ENCODE results near the gene MEIOB. TPM values are rescaled to one million over a fixed set of nuclear protein-coding genes. Genes with fewer than 3 reads are reported as not detected.

The MEIOB gene
- polyA plus RNA-seq, 1 of the 3 experiments (the other 2 are of a cell fraction), result not detected

GRCh38 chr16:1862394-1862793 is 9.6 kb downstream of the MEIOB start:
- H3K4me1 ChIP-seq (ENCODE audit: control insufficient read depth in 1 of 2, insufficient read depth in 2 of 2, low read depth in 1 of 2, low read length in 1 of 2), result no peaks in the 10 kb centered on the region; a peak in 1 of 4 replicates
- H4K20me1 ChIP-seq (ENCODE audit: insufficient read depth), result no peaks in the 10 kb centered on the region
- H3K9ac ChIP-seq, result no peak overlapping the region
- no peak overlapping the region for H2AFZ ChIP-seq (ENCODE audit: low read depth)
- no peaks in the 10 kb centered on the region for H3K79me2 ChIP-seq (ENCODE audit: insufficient read depth)
- no peaks in the 10 kb centered on the region for H3F3A ChIP-seq (replicated peaks; ENCODE audit: insufficient read depth)
- no peak for DNase-seq
- CTCF ChIA-PET, result interaction anchor here (0.8 to 12.8 kb wide), 11 partner anchors 10 to 120 kb away, joined by 3 to 137 read pairs (median 4); partner anchors contain the start of gene NDUFB10
- H3K27me3 ChIP-seq (ENCODE audit: insufficient read depth), result no peaks in the 10 kb centered on the region; the same call in 1 of the 2 replicates
- TF ChIP-seq CHD2 (IDR thresholded peaks at IDR 0.05; ENCODE audit: low read length, partially characterized antibody), result no peak
- TF ChIP-seq, protein P1, sequence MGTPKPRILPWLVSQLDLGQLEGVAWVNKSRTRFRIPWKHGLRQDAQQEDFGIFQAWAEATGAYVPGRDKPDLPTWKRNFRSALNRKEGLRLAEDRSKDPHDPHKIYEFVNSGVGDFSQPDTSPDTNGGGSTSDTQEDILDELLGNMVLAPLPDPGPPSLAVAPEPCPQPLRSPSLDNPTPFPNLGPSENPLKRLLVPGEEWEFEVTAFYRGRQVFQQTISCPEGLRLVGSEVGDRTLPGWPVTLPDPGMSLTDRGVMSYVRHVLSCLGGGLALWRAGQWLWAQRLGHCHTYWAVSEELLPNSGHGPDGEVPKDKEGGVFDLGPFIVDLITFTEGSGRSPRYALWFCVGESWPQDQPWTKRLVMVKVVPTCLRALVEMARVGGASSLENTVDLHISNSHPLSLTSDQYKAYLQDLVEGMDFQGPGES (IDR thresholded peaks at IDR 0.05; ENCODE audit: low read depth, low read length), result no peak
- TF ChIP-seq ZBTB33 (IDR thresholded peaks at IDR 0.05; ENCODE audit: borderline replicate concordance, low read depth), result no peak
- TF ChIP-seq NRF1 (IDR thresholded peaks at IDR 0.05; ENCODE audit: low read depth, low read length), result no peak
- no peak for TF ChIP-seq TCF12 (IDR thresholded peaks at IDR 0.05)
- no peak for TF ChIP-seq REST (IDR thresholded peaks at IDR 0.05; ENCODE audit: low read depth, low read length)
- WGBS (ENCODE audit: low lambda C conversion rate), result 65% methylated on average over 9 of the region's 9 CpGs
- H3K9me2 ChIP-seq, result no peaks in the 10 kb centered on the region
- H3K36me3 ChIP-seq (replicated peaks in 1 of 2; ENCODE audit: control insufficient read depth in 1 of 2, insufficient read depth in 2 of 2, low read length in 1 of 2), result no peaks in the 10 kb centered on the region
- POLR2A ChIA-PET, result no interaction called here
- H3K4me3 ChIP-seq (ENCODE audit: low read depth in 2 of 2, low read length in 1 of 2), result no peak overlapping the region
- no peaks in the 10 kb centered on the region for H3K9me3 ChIP-seq
- no peak overlapping the region for H3K4me2 ChIP-seq
- H3K27ac ChIP-seq (ENCODE audit: low read depth in 2 of 2, low read length in 1 of 2), result no peak overlapping the region

- WGBS (ENCODE audit: low lambda C conversion rate), result 60% methylated on average over 5 of the region's 5 CpGs
- H3F3A ChIP-seq (replicated peaks; ENCODE audit: insufficient read depth), result no peaks in the 10 kb centered on the region
- CTCF ChIA-PET, result interaction anchor here (1.0 to 12.8 kb wide), 7 partner anchors 10 to 98 kb away, joined by 3 to 137 read pairs (median 5); partner anchors contain the start of gene NDUFB10
- no peaks in the 10 kb centered on the region for H4K20me1 ChIP-seq (ENCODE audit: insufficient read depth)
- DNase-seq, result no peak
- no peaks in the 10 kb centered on the region for H3K79me2 ChIP-seq (ENCODE audit: insufficient read depth)
- no peaks in the 10 kb centered on the region for H3K9me2 ChIP-seq
- no peak overlapping the region for H3K27ac ChIP-seq (ENCODE audit: low read depth in 2 of 2, low read length in 1 of 2)
- no peaks in the 10 kb centered on the region; a peak in 1 of 4 replicates for H3K4me1 ChIP-seq (ENCODE audit: control insufficient read depth in 1 of 2, insufficient read depth in 2 of 2, low read depth in 1 of 2, low read length in 1 of 2)
- H3K4me3 ChIP-seq (ENCODE audit: low read depth in 2 of 2, low read length in 1 of 2), result no peak overlapping the region
- H3K27me3 ChIP-seq (ENCODE audit: insufficient read depth), result no peaks in the 10 kb centered on the region; the same call in 1 of the 2 replicates
- H2AFZ ChIP-seq (ENCODE audit: low read depth), result no peak overlapping the region
- no peak overlapping the region for H3K9ac ChIP-seq
- POLR2A ChIA-PET, result interaction anchor here (1.1 kb wide), 1 partner anchor 67 kb away, joined by 3 read pairs; no protein-coding TSS in a partner anchor
- H3K36me3 ChIP-seq (replicated peaks in 1 of 2; ENCODE audit: control insufficient read depth in 1 of 2, insufficient read depth in 2 of 2, low read length in 1 of 2), result no peaks in the 10 kb centered on the region
- H3K4me2 ChIP-seq, result no peak overlapping the region
- no peaks in the 10 kb centered on the region for H3K9me3 ChIP-seq
- TF ChIP-seq POLR2AphosphoS5 (IDR thresholded peaks at IDR 0.05; ENCODE audit: low read depth, low read length), result no peak
- no peak for TF ChIP-seq PBX3 (IDR thresholded peaks at IDR 0.05)
- no peak for TF ChIP-seq CHD2 (IDR thresholded peaks at IDR 0.05; ENCODE audit: low read length, partially characterized antibody)
- no peak for TF ChIP-seq SMC3 (IDR thresholded peaks at IDR 0.05; ENCODE audit: low read depth, low read length)
- TF ChIP-seq, protein P2, sequence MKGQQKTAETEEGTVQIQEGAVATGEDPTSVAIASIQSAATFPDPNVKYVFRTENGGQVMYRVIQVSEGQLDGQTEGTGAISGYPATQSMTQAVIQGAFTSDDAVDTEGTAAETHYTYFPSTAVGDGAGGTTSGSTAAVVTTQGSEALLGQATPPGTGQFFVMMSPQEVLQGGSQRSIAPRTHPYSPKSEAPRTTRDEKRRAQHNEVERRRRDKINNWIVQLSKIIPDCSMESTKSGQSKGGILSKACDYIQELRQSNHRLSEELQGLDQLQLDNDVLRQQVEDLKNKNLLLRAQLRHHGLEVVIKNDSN (IDR thresholded peaks at IDR 0.05; ENCODE audit: borderline replicate concordance, low read depth), result no peak
- no peak for TF ChIP-seq TCF12 (IDR thresholded peaks at IDR 0.05)
- no peak for TF ChIP-seq EZH2phosphoT487 (IDR thresholded peaks at IDR 0.05; ENCODE audit: borderline replicate concordance, low read depth)
- TF ChIP-seq MAX (IDR thresholded peaks at IDR 0.05; ENCODE audit: low read depth), result no peak
- no peak for TF ChIP-seq TAF1 (IDR thresholded peaks at IDR 0.05; ENCODE audit: borderline replicate concordance, low read depth, low read length)
- TF ChIP-seq NFIC (IDR thresholded peaks at IDR 0.05; ENCODE audit: borderline replicate concordance), result no peak
- TF ChIP-seq YY1 (IDR thresholded peaks at IDR 0.05; ENCODE audit: low read depth), result no peak
- no peak for TF ChIP-seq FOSL2 (IDR thresholded peaks at IDR 0.05; ENCODE audit: borderline replicate concordance, low read depth)
- no peak for TF ChIP-seq TEAD4 (IDR thresholded peaks at IDR 0.05; ENCODE audit: borderline replicate concordance, insufficient read depth)
- no peak for TF ChIP-seq MXI1 (IDR thresholded peaks at IDR 0.05; ENCODE audit: low read depth, low read length)
Measured at GRCh38 chr16:1861730-1862129, 10.2 kb downstream of the MEIOB start.

All from SK-N-SH (cell line).